Midbrain (tissue), 1 donor: ENCODE data around the gene UNK.

Source experiments
- DNase-seq: peaks from one replicate; lab custom pipeline; 2025; lab: John Stamatoyannopoulos, UW

UNK gene

DNA sequence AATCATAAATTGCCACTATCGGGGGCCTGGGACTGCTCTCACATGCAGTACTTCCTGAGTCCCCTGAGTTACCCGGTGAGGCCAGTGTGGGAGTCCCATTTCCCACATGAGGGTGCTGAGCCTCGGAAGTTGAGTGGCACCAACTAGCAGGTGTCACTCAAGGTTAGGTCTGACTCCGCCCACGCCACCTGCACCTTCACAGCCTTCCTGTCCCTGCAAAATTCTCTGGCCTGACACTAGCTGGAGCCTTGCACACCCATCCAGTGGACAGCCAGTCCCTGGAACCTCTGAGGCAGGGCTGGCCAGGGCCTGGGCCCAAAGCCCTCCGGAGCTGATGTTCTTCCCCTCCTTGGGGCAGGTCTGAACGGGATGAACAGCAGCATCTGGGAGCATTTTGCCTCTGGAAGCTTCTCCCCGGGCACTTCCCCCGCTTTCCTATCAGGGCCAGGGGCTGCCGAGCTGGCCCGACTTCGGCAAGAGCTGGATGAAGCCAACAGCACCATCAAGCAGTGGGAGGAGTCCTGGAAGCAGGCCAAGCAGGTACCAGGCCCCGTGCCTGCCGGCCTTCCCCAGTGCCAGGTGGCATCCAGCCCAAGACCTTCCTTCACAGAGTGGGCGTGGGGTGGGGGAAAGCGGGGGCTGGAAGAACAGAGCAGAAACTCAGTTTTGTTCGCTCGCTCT, 37.7 kb downstream of the UNK start:
- no peak for DNase-seq

GRCh38 chr17:75822800-75823166, 38.2 kb downstream of the UNK start:
- DNase-seq = no peak

DNA sequence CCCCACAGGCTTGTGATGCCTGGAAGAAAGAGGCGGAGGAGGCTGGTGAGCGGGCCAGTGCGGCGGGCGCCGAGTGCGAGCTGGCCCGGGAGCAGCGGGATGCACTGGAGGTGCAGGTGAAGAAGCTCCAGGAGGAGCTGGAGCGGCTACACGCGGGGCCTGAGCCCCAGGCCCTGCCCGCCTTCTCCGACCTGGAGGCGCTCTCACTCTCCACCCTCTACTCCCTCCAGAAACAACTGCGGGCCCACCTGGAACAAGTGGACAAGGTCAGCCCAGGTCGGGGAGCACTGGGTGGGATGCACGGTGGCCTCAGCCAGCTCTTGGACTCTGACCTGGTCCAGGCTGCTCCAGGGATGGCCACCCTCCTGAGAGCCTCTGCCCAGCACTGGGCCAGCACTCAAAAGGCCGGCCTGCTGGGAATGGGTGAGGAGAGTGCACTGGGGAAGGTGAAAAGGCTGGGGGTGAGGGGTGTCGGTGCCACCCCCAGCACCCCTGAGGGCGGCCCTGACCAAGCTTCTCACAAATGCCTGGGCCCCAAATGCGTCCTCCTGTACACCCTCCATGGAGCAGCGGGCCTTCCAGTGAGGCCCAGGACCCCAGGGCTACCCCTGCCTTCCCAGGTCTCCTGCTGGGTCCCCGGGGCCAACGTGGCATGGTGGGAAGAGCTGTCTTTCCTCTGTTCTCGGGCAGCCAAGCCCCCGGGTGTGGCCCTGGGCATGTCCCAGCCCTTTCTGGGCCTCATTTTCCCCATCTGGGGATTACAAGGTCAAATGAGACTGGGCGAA, 38.8 kb downstream of the UNK start:
- DNase-seq = no peak

DNA sequence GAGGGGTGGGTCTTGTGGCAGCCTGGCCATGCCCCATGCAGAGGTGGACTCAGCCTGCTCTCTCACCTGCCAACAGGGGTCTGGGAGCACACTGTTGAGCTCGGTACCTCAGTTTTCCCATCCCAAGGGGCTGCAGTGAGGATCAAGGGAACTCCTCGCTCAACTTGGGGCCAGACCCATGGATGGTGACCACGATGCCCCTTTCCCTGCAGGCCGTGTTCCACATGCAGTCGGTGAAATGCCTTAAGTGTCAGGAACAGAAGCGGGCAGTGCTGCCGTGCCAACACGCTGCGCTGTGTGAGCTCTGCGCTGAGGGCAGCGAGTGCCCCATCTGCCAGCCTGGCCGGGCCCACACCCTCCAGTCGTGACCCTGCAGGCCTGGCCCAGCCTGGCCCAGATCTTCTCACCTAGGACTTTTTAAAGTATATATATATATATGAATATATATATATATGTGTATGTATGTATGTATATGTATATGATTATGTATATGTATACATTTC, 39.5 kb downstream of the UNK start:
- no peak for DNase-seq

- no peak for DNase-seq
Measured at GRCh38 chr17:75824666-75825065, 40.1 kb downstream of the UNK start.

- no peak for DNase-seq
Measured at GRCh38 chr17:75825149-75825552, 40.5 kb downstream of the UNK start.

DNA sequence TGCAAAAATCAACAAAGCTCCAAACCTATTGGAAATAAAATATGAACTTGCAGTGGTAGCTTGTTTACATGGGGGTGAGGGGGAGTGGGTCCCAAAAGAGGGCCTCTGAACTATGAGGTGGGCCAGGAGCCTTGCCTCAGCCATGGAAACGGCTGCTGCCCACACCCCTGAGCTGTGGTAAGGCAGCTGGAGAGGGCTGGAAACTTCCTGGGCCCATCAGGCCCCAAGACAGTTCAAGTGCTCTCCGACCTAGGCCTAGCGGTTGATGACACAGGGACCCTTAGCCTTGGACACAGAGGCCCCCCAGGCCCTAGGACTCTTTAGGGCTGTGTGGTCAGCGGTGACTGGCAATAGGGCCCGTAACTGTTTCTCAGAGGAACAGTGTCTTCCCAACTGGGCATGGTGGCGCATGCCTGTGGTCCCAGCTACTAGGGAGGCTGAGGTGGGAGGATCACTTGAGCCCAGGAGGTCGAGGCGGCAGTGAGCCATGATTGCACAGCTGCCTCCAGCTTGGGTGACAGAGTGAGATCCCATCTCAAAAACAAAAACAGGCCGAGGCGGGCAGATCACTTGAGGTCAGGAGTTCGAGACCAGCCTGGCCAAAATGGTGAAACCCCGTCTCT, 41.3 kb downstream of the UNK start:
- no peak for DNase-seq

DNA sequence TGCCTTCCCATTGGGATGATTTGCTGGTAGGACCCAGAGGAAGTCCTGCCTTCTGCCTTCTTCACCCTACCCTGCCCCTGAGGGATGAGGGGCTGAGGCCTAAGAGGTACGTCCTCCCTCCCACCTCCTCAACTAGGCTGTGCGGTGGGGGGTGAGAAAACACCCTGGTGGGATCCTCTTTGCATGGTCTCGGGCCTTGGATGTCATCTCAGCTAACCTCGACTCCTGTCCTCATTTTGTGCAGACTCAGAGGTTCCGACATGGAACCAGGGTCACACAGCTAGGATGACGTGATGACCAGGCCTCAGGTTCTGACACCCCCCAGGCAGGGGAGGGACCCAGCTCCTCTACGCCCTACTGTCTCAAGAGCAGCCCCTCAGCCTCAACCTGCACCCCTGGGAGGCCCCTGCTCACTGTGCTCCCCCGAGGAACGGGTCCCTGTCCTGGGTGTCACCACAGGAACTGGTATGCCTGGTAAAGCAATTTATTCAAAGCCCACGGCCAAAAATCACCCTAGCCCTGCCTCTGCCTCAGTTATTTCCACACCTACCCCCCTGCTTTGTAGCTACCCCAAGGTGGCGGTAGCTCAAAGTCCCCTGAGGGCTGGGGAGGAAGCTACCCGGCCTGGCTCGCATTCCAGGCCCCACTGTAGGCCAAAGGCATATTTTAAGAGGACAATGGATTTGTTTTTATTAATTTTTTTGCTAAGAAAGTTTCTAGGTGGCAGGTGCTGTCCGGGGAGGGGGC, 42.1 kb downstream of the UNK start:
- no peak for DNase-seq

- peak; percentile 76 for DNase-seq
Measured at GRCh38 chr17:75827308-75828075, 42.9 kb downstream of the UNK start.

DNA sequence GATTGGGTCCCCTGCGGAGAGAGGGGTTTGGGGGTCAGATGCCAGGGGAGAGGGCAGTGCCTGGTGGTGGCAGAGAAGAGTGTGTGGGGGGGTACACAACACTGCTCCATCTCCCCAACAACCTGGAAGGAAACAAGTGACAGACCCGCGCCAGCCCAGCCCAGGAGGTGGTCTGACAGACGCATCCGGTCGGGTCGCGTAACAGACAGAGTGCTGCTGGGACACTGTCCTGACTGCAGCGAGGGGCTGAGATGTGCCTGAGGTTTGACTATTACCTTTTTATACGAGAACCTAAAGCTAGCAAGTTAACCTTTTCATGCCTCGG, 43.4 kb downstream of the UNK start:
- no peak for DNase-seq

GRCh38 chr17:75828741-75829140, 44.1 kb downstream of the UNK start:
- DNase-seq = no peak

DNA sequence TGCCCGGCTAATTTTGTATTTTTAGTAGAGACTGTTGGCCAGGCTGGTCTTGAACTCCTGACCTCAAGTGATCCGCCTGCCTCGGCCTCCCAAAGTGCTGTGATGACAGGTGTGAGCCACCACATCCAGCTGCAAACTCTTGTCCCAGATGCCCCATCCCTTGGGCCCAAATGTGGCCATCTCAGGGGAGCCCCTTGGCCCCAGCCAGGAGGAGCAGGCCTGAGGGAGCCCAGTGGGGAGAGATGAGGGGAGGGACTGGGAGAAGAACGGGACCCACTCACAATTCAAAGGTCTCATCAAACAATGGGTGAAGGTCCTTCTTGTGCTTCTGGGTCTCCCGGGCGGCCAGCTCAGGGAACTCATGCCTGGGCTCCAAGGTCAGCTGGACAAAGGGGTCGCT, 45.1 kb downstream of the UNK start:
- DNase-seq = no peak

DNA sequence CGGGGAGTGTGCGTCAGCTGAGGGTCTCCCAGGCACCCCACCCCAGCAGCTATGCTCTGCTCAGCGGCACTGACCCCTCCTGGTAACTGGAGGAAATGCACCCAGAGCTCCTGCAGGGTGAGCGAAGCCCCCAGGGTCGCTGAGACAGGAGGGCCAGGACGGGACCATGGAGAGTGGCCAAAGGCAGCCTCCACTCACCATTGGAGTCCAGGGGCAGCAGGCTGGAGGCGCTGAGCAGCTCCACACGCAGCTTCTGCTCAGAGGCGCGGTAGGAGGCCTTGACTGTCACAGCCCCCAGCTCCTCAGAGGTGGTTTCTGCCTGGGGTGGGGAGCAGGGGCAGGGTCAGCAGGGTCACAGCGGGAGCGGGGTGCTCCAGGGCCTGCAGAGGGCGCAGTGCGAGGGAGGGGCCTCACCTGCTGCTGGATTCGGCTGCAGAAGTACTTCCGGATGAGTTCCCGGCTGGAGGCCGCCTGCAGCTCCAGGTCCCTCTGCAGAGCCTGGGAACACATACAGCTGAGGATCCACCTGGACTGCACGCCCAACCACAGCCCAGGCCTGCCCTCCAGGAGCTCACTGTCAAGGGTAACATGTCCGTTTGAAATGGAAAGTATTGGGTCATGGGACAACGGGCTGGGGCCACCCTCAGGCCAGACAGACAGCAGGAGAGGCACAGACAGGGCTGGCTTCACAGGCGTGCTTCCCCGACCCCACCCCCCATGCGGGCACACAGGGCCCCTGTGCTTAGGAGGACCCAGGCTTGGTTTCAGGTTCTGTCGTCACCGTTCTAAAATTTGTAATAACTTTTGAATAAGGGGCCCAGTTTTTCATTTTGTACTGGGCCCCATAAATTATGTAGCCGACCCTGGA, 45.8 kb downstream of the UNK start:
- DNase-seq = no peak

DNA sequence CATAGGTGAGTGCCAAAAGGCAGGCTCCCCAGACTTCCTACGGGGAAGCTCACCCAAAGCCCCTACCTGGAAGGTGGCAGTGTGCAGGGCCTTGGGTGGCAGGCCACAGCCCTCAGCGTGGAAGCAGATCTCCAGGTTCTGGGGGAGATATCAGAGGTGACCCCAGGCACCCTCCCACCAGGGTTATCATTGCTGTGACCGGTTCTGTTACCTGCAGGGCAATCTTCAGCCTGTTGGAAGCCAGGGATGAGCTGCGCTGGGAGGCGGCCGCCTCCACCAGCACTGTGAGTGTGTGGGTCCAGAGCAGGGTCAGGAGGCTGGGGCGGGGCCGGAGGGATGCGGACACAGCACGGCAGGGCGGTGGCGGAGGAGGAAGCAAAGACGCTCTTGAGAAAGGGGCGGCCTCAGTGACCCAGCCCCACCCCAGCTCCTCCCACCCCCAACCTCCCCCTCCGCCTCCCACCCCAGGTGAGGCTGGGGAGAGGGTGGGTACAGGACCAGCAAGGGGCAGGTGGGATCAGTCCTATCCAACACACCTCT, 46.5 kb downstream of the UNK start:
- DNase-seq = no peak

DNA sequence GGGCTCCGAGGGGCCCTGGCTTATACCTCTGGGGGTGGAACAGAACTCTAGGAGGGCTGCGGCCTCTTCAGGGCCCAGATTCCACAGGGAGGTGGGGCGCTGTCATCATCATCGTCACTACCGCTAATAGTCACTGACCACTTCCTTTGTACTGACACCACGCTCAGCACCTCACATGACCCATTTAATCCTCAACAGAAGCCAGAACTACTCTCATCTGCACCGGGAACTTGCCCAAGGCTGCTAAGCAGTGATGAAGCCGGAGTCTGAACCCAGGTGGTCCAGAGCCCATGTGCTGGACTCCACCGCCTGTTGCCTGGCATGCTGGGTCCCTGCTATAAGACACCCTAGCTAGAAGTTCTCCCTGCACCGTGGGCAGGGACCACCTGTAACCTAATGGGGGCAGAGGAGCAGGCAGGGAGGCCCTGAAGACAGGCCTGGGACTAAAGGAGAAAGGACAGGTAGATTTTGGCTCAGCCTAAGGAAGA, 47.6 kb downstream of the UNK start:
- DNase-seq = no peak

GRCh38 chr17:75832652-75833400, 48.2 kb downstream of the UNK start:
- no peak for DNase-seq

DNA sequence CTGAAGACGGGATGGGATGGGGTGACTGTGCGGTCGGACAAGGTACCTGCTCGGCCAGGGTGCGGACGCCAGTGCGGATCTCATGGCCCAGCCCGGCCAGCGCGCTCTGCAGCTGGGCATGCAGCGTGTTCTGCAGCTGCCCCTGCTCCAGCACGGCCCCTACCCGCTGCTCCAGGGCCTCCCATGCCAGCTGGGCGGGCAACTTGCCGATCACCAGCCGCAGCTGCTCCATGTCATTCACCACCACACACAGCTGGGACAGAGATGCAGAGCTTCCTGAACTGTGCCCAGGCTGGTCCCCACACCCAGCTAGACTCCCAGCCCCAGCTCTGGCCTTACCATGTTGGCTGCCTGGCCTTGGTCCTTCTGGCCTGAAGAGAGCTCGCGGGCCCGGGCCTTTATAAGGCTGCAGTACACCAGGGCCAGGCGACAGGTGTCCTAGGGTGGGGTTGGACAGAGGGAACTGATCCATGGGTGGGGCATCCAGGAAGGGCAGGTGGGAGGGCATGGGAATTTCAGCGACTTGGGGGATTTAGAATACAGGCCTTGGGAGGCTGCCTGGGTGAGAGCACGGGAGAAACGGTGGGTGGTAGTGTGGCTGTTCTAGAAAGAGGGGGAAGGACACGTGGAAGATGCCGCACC, 49.8 kb downstream of the UNK start:
- DNase-seq = no peak

DNA sequence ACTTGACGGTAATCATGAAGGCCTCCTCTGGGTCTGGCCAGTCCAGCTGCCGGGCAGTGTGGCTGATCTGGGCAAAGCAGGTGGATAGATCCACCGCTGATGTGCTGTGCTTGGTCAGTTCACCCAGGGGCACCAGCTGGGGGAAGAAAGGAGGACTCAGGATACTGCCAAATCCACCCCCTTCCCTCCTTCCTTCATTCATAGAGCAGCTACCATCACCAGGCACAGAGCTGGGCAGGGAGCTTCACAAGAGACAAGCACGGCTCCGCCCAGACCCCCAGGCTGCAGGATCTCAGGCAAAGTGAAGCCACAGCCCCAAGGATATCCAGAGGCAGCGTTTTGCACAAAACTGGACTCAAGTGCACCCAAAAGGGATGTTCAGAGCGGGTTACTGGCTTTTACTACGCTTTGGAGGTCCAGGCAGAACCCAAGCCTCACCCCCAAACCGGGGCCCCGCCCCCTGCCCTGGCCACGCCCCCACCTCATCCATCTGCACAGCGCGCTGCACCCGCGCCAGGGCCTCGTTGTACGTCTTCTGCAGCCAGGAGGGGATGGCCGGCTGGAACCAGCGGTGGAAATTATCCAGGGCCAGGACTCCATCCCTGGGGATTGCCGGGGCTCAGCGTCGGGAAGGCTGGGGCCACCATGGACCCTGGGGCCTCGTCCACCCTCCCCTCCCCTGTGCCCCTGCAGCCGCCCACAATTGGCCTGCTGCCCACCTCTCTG, 50.5 kb downstream of the UNK start:
- DNase-seq = no peak

GRCh38 chr17:75835654-75835987, 51.0 kb downstream of the UNK start:
- no peak for DNase-seq
